RWPE1 (cell line): ENCODE measurements around the gene PCBP3.
"Not testable (repeated sequence)": the region's sequence is repeated elsewhere in the genome, so short reads cannot be mapped to it uniquely, and the experiment has no call there.

Experiments used
- CTCF ChIA-PET: fragments of 350-600 bp; sonication (Branson Sonifier 250); formaldehyde crosslinking; extraction: SDS; loops from one replicate; lab custom pipeline; 2021; lab: Yijun Ruan, JAX
- POLR2A ChIA-PET: fragments of 400-600 bp; formaldehyde crosslinking; extraction: SDS; loops from one replicate; lab custom pipeline; 2020; ENCODE audit warnings: antibody characterized with exemption; ENCODE audit not compliant: low non-redundant PET; lab: Yijun Ruan, JAX
- DNase-seq: peaks from one replicate; pipeline ENCODE4 v3.0.0; 2012; ENCODE audit warnings: low spot score
- H3K27ac ChIP-seq: fragments of 450-650 bp; 2 replicates; pipeline ENCODE4 v1.5.1; 2017
- CTCF ChIP-seq: fragments of 450-650 bp; conservative IDR thresholded peaks from 2 replicates; pipeline ENCODE4 v1.5.1; 2017; ENCODE audit warnings: low read depth, mild to moderate bottlenecking

Gene PCBP3

GRCh38 chr21:45806042-45806441 is 162.5 kb downstream of the PCBP3 start:
- no peak overlapping the region for H3K27ac ChIP-seq
- DNase-seq, result no peak
- TF ChIP-seq CTCF, result no peak
- ChIA-PET CTCF (no interaction called here), POLR2A (no interaction called here)

GRCh38 chr21:45808663-45809062 is 165.1 kb downstream of the PCBP3 start:
- H3K27ac ChIP-seq, CTCF ChIA-PET, DNase-seq, POLR2A ChIA-PET: not testable (repeated sequence)

- CTCF ChIA-PET, result interaction anchor here (0.6 kb wide), 1 partner anchor 15 kb away, joined by 3 read pairs; no protein-coding TSS in a partner anchor
- POLR2A ChIA-PET, result no interaction called here
Measured at GRCh38 chr21:45809421-45809820, 165.9 kb downstream of the PCBP3 start.

GRCh38 chr21:45811136-45811535 is 167.6 kb downstream of the PCBP3 start:
- no peak for DNase-seq
- POLR2A ChIA-PET, result no interaction called here
- TF ChIP-seq CTCF, result no peak
- CTCF ChIA-PET, result interaction anchor here (0.6 kb wide), 1 partner anchor 502 kb away, joined by 3 read pairs; no protein-coding TSS in a partner anchor
- H3K27ac ChIP-seq, result no peak overlapping the region

More at GRCh38 chr21:45809421-45809820, 165.9 kb downstream of the PCBP3 start:
- no peak overlapping the region for H3K27ac ChIP-seq
- no peak for DNase-seq
- TF ChIP-seq CTCF, result no peak

- H3K27ac ChIP-seq, POLR2A ChIA-PET, DNase-seq: not testable (repeated sequence)
- CTCF ChIA-PET, result interaction anchor here (0.6 kb wide), 1 partner anchor 174 kb away, joined by 3 read pairs; no protein-coding TSS in a partner anchor
Measured at GRCh38 chr21:45814210-45814940, 170.8 kb downstream of the PCBP3 start.

GRCh38 chr21:45815781-45816180 is 172.3 kb downstream of the PCBP3 start:
- DNase-seq, CTCF ChIA-PET, H3K27ac ChIP-seq, POLR2A ChIA-PET: not testable (repeated sequence)

- ChIA-PET POLR2A (no interaction called here), CTCF (no interaction called here)
- no peak for DNase-seq
- TF ChIP-seq CTCF, result no peak
- no peak overlapping the region for H3K27ac ChIP-seq
Measured at GRCh38 chr21:45816794-45817193, 173.3 kb downstream of the PCBP3 start.

- ChIA-PET CTCF (interaction anchor here (1.2 kb wide), 1 partner anchor 261 kb away, joined by 4 read pairs; no protein-coding TSS in a partner anchor), POLR2A (no interaction called here)
- no peak for TF ChIP-seq CTCF
- DNase-seq, result no peak
- H3K27ac ChIP-seq, result no peak overlapping the region
Measured at GRCh38 chr21:45817345-45817744, 173.8 kb downstream of the PCBP3 start.
